Ecto neural progenitor cell (in vitro differentiated cells): ENCODE measurements around the gene GCDH.
A peak's percentile ranks its signal among the peaks of the same experiment; 100 is the strongest.
"Not testable (repeated sequence)": the region's sequence is repeated elsewhere in the genome, so short reads cannot be mapped to it uniquely, and the experiment has no call there.

Experiments used
- DNase-seq: peaks from one replicate; pipeline ENCODE4 v3.0.0-alpha.2; 2018; ENCODE audit warnings: low spot score

The GCDH gene

GRCh38 chr19:12890787-12891552 lies at the start of gene GCDH:
Gene GCDH, plus strand, starts transcription at chr19:12891160. Its CDS starts 145 bp downstream, at chr19:12891305.
- peak; percentile 97 for DNase-seq

- DNase-seq = no peak
Measured at GRCh38 chr19:12842511-12842910, 48.4 kb upstream of the GCDH start.

GRCh38 chr19:12843328-12843727 lies 47.6 kb upstream of the GCDH start:
- DNase-seq = no peak

- DNase-seq = no peak
Measured at GRCh38 chr19:12843999-12844732, 46.8 kb upstream of the GCDH start.

GRCh38 chr19:12846613-12847012 lies 44.3 kb upstream of the GCDH start:
- not testable (repeated sequence) for DNase-seq

GRCh38 chr19:12847159-12848139 lies 43.5 kb upstream of the GCDH start:
- peak; percentile 95 for DNase-seq

GRCh38 chr19:12856653-12857052 lies 34.3 kb upstream of the GCDH start:
- no peak for DNase-seq

GRCh38 chr19:12858041-12858928 lies 32.7 kb upstream of the GCDH start:
- DNase-seq = no peak

- DNase-seq = no peak
Measured at GRCh38 chr19:12859546-12859945, 31.4 kb upstream of the GCDH start.

GRCh38 chr19:12864143-12864542 lies 26.8 kb upstream of the GCDH start:
- no peak for DNase-seq

- DNase-seq = no peak
Measured at GRCh38 chr19:12864721-12865715, 25.9 kb upstream of the GCDH start.

GRCh38 chr19:12865746-12866415 lies 25.1 kb upstream of the GCDH start:
- DNase-seq = no peak

- no peak for DNase-seq
Measured at GRCh38 chr19:12866416-12867119, 24.4 kb upstream of the GCDH start.

GRCh38 chr19:12867120-12868099 lies 23.6 kb upstream of the GCDH start:
- DNase-seq = peak; percentile 92

- no peak for DNase-seq
Measured at GRCh38 chr19:12868540-12869112, 22.3 kb upstream of the GCDH start.

GRCh38 chr19:12871681-12872080 lies 19.3 kb upstream of the GCDH start:
- DNase-seq = no peak

- no peak for DNase-seq
Measured at GRCh38 chr19:12872255-12872654, 18.7 kb upstream of the GCDH start.
